HTERT RPE-1 (cell line): Measurements from ENCODE around the gene IQSEC1.

Experiments
- in situ Hi-C: fragments of 300-500 bp; cut with MboI; formaldehyde crosslinking; loops from 4 replicates; pipeline ENCODE4 v1.14.3; 2020; ENCODE audit warnings: low sequenced_read_pairs

The IQSEC1 gene

DNA sequence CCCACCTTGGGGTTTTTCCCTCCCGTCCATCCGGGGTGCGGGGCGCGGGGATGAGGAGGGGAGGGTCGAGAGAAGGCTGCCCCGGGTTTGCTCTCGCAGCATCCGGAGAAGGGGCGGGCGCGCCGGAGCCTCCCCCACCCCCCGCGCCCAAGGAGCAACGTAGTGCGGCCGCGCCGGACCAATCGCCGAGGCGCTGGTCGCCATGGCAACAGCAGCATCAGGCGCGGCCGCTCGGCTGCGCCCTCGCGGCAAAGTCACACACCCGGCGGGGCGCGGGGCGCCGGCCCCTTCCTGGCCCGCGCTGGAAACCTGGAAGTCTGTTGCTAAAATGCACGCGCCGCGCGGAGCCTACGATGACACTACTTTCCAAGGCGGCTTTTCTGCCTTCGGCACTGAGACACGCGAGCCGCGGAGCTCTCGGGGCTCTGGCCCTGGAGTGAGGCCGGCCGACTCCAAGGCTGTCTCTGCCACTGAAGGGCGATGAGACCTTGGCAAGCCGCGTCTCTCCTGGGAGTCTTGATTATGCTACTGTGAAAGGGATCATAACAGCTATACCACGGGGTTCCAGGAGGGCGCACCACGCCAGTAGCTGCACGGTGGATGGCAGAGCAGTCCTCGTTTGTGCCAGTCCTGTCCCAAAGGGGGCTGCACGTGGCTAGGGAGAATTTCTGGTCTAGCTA is at the start of gene IQSEC1:
IQSEC1 (minus strand) TSS at position 104 of the 680 bp plus-strand sequence. CDS start 415 bp downstream, outside the sequence.
- in situ Hi-C loops = no loop called here

DNA sequence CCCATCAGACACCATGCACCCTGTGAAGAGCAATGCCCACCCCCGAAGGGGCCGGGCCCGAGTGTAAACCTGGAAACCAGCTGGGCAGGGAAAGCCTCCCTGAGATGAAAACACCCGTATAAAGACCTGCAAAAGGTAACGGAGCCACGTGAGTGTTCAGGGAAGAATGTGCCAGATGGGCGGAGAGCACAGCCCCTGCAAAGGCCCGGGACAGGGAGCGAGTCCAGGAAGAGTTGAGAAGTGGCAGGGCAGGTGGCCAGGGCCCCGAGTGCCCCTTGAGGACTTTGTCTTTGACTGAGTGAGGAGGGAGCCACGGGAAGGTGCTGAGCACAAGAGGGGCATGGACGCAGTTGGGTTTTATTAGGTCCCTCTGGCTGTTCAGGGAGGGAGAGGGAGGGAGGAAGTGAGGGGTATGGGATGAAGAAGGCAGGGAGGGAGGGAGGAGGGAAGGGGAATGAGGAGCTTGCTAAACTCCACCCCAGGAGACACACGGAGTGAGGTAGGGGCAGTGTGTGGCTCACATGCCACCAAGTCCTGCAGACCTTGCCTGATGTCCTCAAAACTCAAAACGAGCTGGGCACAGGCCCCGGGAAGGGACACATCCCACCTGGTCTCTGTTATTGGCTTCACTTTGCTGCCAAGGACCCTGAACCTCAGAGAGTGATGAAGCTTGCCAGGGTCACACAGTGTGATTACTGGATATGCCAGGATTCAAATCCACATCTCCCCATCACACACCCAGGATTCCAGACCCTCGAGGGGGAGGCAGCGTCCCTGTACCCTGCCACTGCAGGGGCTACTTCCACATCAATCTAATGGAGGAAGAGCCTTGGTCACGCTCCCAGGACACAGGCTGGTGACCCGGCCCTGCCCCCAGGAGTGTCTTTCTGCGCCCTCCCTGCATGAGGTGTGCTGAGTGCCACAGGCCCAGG is 49.1 kb upstream of the IQSEC1 start:
- in situ Hi-C loops = no loop called here

DNA sequence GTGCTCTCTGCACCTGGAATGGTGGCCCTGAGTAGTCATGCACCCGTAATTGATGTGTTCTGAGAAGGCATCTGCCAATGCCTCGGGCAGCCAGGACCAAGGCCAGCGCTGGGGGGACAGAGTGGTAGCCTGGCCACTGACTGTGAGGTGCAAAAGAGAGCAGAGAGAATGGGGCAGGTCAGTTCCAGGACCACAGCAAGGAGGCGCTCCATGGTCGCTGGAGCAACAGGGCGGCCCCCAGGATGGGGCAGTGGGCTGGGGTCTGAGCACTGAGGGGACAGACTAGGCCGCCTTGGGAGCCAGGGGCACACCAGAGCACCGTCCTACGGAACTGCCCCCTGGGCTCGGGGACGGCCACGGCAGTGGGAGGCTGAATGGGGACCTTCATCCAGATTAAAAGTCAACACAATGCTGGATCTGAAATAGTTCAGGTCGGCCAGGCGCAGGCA is 48.3 kb upstream of the IQSEC1 start:
- in situ Hi-C loops = no loop called here

DNA sequence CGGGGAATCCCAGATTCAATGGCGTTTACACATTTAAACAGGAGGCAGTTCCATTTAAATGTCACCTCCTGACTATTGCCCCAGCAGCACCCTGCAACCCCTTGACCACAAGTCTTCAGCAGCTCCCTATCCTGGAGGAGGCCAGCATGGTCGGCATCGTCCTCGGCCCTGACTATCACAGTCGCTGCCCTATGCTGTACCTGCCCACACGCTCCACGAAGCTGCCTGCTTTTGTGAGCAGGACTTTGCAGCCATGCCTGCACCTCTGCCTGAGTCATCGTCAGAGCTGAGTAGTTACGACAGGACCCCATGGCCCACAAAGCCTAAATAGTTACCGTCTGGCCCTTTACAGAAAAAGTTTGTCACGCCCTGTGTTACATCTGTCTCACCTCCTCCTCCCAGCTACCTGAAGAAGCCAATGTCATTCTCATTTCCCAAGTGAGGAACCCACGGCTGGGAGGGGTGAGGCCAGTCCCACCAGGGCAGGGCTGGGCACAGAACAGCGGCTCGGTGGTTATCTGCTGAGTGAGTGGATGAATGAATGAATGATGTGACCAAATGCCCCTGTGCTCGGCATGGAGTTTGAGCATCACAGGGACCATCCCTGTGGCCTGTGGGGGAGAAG is 47.8 kb upstream of the IQSEC1 start:
- in situ Hi-C loops = no loop called here

DNA sequence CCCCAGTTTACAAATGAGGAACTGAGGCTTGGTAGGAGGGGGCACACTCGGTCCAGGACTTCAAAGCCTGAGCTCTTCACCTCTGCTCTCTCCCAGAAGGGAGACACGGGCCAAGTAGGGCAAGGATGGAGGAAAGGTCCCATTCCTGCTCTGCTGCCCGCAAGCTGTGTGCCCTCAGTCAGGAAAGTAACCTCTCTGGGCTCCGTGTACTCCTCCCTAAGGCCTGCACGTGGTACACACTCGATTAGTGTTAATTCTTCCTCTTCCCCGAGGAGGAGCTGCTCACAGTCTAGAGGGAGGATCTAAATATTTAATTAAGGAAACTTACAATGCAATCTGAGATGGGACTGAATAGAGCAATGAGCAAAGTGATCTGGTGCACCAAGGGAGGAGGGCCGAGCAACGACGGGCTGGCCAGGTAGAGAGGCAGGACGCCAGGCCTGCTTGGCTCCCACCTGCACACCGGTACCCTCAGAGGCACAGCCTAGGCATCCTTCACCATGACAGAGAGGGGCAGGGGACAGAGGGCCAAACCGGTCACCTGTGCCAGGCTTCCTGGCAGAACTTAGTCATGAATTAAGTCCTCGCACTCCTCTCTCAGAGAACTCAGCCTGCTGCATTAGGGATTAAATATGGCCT is 47.2 kb upstream of the IQSEC1 start:
- in situ Hi-C loops = no loop called here

DNA sequence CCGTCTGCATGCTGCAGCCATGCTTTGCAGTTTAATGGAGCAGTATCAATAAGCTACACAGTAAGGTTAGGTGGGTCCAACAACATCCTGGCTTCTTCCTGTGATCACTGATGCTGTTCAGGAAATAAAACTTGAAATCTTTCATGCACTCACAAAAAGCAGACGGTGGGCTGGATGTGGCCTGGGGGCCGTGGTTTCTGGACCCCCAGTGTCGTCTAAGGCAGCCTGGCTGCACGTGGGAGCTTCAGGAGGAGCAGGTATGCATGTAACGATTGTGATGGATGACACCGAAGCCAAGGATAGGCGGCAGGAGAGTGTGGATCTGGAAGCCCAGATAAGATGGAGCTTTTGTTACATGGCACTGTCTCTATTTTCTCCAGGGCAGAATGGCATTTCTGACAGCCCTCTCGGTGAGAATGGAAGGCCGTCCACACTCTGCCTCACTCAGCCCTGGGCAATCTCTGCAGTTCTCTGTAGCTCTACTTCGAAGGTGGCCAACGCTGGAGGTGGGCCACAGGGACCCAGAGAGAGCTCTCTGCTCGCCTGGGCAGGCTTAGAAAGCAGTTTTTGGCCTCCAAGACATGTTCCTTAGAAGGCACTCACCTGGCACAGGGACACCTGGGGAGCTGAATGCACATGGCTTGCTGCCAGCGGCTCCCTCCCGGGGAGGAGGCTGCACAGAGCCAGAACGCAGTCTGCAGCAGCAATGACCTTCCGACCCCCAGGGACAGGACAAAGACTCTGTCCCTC is 46.4 kb upstream of the IQSEC1 start:
- in situ Hi-C loops = no loop called here

DNA sequence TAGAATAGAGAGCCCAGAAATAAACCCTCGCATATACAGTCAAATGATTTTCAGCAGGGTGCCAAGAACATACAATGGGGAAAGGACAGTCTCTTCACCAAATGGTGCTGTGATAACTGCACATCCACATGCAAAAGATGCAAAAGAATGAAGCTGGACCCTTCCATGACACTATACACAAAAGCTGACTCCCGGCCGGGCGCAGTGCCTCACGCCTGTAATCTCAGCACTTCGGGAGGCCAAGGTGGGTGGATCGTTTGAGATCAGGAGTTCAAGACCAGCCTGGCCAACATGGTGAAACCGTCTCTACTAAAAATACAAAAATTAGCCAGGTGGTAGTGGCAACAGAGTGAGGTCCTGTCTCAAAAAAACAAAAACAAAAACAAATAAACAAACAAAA is 43.2 kb upstream of the IQSEC1 start:
- in situ Hi-C loops = no loop called here

DNA sequence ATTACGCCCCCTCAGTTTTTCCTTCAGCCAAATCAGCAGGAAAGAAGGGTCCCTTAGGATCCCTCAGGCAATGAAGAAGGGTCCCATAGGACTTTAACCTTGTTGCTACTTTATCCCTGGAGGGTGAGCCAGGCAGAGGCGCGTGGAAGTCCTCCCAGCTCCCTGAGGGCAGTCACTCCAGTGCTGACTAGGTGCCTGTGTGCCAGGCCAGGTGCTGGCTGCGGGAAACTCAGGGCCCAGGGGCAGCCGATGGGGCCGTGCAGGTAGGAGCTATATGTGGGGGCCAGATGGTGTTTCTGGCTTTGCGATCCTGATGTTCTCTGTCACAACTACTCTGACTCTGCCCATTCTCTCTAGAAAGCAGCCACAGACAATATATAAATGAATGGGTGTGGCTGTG is 42.8 kb upstream of the IQSEC1 start:
- in situ Hi-C loops = no loop called here

DNA sequence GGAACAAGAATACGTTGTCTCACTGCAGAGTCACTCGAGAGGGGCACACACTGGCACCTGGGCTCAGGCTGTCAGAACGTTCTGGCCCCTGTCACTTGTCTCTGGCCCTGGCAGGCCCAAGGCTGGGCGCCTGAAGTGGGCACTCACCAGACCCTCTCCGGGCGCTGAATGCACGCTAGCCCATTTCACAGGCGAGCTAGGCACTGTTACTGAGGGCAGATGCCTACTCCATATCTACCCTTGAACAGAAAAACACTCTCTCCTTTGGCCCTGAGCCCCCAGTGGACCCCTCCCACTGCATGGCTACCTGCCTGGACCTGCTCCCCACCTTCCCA is 42.3 kb upstream of the IQSEC1 start:
- in situ Hi-C loops = no loop called here

DNA sequence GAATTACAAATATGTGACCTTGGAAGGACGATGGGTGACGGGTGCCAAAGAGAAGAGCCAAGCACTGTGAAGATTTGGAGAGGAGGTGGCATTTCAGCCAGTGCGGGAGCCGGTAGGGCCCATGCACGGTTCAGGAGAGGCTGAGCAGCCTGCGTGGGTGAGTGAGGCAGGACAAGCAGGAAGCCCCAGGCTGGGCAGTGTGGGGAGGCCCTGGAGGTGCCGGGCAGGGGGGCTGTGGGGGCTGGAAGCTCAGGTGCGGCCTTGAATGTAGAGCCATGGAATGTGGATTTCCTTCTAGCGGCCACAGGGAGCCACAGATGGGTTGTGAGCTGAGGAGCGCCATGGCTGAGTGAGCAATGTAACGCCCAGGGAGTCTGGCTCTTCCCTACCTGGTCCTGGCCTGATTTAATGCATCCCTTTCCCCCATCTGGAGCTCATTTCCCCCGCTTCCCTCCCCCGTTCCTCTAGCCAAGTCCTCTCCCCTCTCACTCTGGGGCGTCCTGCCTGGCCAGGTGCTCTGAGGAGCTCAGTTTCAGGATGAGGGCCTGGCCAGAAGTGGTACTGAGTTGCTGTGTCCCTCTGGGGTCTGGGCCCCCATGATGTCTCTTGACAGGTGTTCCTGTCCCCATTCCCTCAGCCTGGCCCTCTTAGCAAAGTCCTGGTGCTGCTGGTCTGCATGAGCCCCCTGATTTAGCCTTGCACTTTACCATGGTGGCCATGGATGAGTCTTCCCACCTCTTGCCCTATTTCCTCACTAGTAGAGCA is 41.8 kb upstream of the IQSEC1 start:
- in situ Hi-C loops = no loop called here

DNA sequence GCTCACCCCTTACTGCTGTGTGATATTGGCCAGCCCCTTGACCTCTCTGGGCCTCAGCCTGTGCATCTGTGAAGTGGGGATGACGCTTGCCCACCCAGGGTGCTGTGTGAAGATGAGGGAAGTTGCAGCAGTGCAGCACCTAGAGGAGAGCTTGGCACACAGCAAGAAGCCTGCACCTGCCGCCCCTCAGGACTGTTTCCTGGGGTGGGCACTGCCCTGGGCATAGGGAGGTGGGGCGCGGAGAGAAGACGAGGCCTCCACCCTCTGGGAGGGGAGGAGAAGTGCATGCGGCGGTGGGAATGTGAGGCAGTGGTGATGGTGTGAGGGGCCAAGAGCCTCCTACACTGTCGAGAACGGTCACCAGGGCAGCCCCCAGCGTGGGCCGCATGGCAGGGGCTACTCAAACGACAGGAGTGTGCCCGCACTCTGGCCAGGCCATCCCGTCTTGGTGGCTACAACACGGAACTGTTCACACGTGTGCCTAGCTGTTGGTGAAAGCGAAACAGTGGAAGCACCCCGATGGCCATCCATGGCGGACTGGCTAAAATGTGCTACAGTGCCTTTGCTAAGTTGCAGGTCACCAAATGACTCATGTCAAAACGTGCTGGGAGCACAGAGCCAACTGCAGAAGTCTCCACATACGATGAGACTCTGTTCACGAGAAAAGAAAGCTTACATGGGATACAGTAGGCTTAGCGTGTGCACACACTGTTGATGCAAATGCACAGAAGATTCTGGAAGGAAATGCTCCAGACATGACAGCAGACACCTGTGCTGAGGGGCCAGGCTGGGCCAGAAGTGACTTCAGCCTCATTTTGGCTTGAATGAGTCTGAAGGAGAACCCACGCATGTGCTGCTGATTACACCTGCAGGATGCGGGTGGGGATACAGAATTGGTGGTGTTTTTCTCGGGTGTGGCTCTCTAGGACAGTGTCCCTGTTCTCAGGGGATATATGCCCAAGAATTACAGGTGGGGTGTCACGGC is 40.4 kb upstream of the IQSEC1 start:
- in situ Hi-C loops = no loop called here

DNA sequence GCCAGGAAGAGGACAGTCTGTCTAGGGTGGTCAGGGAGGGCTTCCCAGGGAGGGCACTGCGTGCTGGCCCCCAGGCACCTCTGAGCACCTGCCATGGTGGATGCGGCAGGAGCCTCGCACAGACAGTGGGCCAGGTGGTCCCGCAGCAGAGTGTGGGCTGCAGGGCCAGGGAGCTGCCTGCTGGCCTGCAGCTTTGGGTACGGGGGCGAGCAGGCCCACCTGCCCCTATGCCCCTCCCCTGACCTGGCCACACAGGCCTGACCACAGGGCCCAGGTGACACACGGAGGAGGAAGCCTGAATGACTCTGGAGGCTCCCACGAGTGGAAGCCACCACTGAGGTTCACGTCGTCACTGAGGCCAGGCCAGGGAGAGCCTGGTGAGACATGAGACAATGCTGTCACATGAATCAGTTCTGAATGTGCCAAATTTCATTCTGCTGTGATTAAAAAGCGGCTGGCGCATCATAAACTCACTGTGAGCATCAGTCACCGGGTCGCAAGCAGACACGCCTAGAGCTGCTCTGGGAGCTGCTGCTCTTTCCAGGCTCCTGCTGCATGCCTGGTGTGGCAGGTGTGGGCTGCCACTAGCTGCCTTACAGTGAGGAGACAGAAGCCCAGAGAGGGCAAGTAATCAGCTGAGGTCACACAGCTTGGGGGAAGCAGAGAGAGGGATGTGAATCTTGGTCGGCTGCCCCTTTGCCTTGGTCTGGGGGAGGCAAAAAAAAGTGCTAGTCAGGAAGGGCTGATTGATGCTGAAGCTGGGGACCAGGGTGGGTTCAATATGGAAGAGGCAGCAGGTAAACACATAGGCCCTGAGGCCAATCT is 39.5 kb upstream of the IQSEC1 start:
- in situ Hi-C loops = no loop called here

DNA sequence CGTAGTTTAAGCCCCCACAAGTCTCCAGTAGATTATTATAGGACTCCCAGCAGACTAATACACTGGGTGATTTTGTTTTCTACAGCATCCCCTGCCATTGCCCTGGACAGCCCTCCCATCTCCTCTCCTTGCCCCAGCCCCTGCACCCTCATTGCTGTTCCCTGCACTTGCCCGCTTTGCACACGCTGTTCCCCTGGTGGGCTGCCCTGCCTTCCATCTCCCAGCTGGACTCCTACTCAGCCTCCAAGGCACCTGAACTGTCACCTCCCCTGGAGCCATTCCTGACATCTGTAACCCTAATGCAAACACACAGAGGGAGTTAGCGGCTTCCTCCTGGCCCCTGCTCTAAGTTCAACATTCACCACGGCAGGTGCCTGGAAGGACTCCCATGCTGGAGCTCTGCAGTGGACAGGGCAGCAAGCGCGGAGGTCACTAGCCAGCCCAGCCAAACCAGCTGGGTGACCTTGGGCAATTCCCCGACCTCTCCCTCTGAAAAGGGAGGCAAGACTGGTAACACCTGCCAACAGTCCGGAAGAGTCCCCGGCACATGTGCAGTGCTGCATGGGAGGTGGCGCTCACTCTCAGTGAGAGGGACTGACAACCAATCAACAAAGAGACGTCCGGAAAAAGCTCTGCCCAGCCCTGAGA is 38.8 kb upstream of the IQSEC1 start:
- in situ Hi-C loops = no loop called here

DNA sequence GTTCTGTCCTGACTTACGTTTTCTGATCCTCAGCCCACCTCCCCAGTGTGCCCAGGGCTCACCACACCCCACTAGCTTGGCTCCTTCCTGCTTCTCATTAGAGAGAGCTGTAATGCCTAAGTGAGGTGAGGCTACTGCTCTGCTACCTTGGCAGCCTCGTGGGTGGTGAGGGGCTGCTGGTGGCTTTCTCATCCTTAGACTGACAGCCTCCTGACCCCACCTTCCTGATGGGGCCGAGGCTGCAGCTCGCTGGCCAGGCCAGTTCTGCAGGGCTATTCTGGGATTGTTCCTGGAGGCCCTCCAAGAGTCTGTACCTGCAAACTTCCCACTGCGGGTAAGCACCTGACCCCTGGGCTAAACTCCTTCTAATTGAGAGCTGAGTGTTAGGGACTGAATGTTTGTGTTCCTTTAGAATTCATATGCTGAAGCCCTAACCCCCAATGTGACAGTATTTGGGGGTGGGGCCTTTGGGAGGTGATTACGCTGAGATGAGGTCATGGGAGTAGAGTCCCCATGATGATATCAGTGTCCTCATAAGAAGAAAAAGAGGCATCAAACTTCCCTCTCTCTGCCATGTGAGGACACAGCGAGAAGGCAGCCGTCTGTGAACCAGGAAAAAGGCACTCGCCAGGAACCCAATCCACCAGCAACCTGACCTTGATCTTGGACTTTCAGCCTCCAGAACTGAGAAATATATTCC is 38.1 kb upstream of the IQSEC1 start:
- in situ Hi-C loops = no loop called here

DNA sequence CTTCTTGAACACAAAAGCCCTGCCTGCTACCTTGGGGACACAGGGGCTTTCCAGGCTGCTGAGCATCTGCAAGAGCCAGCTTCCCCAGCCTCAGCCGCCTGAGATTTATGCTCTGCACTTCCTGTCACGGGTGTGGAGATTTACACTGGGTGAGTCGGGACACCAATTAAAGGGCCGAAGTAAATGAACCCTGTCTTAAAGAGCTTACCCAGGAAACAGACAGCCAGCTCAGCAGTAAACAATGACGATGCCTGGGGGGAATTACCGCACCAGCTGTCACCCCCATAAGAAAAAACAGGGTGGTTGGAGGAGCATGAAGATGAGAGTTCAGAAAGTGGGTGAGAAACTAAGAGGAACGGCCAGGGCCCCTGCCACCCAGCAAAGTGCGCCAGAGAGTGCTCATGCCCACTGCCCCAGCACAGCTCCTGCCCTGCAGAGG is 37.5 kb upstream of the IQSEC1 start:
- in situ Hi-C loops = no loop called here

DNA sequence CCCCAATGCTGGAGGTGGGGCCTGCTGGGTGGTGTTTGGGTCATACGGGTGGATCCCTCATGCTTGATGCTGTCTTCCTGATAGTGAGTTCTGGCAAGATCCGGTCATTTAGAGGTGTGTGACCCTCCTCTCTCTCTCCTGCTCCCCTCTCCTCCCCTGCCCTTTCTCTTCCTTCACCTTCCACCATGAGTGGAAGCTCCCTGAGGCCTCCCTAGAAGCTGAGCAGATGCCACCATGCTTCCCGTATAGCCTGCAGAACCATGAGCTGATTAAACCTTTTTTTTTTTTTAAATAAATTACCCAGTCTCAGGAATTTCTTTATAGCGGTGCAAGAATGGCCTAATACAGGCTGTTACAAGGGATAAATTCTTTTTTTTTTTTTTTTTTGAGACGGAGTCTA is 36.3 kb upstream of the IQSEC1 start:
- in situ Hi-C loops = no loop called here

DNA sequence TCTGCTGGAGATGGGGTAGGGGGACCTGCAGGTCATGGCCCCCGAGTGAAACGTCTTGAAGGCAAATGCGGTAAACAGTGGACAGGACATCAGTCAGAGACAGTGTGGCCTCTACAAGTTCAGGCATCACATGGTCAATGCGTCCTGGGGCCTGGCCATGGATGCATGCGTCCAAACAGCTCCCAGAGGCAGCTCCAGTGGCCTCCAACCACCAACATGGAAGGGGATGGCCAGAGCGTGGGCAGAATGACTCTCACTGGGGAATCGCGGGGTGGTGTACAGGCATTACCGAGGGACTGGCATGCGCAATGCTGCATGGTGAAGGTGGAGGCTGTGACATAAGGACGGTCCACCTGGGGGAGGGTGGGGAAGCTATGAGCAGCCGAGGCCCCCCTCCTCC is 35.6 kb upstream of the IQSEC1 start:
- in situ Hi-C loops = no loop called here
